NCI-H2196 treated with DMSO at 0.1 percent for 48 hours (cell line): ENCODE data around the gene BCL2L14.

Experiments used
- DNase-seq: peaks from one replicate; lab custom pipeline; 2025; ENCODE audit not compliant: unreplicated experiment; lab: John Stamatoyannopoulos, UW

BCL2L14 gene, protein sequence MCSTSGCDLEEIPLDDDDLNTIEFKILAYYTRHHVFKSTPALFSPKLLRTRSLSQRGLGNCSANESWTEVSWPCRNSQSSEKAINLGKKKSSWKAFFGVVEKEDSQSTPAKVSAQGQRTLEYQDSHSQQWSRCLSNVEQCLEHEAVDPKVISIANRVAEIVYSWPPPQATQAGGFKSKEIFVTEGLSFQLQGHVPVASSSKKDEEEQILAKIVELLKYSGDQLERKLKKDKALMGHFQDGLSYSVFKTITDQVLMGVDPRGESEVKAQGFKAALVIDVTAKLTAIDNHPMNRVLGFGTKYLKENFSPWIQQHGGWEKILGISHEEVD

DNA sequence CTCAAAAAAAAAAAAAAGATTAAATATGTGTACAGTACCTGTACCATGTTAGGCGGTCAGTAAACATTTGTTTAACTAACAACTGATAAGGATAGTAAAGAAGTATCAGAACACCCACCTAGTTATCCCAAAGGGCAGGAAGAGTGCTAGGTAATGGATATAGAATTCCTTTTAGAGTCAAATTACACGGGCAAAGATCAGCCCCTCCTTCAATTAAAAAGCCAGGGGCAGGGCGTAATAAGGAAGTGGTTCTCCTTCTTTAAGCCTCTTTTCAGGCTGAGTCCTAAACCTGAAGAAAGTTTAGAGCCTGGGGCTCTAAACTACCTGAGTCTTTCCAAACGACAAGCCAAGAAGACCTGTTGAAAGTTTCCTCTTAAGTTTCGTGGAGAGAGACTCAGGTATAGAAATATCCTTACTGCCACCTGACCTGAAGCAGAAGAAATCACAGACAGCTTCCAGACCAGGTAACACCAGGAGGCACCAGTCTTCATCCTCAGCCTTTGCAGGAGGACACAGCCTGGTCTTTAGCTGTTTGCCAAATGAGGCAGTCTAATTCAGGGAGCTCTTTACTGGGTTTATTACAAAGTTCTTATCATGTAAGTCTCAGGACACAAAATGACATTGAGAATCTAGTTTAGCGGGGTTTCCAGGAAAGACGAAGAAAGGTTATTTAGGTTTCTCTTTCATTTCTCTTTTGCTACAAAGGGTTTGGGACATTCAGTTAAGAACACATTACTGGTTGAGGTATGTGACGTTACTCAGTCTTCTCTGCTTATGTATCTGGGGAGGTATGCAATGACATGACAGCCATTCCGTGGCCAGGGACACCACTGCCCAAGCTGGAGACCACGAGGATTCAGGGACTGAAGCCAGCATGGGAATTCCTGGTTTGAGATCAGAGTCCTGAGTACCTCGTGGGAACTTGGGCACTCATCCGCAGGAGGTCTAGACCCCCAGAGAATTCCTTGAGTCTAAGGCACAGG lies at the start of gene BCL2L14:
Gene BCL2L14, plus strand, starts transcription at position 266 of the 983 bp plus-strand sequence. CDS start 8,367 bp downstream, outside the sequence.
- no peak for DNase-seq

DNA sequence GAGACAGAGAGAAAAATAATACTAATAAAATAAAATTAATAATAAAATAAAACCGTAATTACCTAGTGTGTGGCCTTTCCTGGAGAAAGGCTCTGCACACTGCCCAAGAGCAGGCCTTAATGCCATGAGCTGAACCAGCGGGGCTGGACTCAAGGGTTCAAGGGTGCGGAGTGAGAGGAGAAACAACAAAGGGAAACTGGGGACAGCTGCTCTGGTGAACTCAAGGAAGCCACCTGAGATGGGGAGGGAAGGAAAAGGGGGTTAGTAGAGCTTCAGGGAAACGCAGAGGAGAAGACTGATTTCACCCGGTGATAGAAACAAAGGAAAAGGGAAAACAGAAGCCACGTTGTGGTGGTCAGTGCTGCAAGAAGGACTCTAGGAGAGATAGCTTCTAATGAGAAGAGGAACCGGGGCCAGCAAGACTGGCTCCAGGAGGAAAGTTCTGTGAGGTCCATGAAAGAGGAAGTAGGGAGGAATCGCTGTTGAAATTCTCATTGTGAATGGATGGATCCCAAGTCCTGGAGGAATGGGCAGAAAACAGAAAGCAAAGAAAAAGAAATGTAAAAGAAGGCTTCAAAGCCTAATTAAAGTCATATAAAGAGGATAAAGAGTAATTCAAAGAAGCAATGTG lies 48.3 kb upstream of the BCL2L14 start:
- DNase-seq: no peak

DNA sequence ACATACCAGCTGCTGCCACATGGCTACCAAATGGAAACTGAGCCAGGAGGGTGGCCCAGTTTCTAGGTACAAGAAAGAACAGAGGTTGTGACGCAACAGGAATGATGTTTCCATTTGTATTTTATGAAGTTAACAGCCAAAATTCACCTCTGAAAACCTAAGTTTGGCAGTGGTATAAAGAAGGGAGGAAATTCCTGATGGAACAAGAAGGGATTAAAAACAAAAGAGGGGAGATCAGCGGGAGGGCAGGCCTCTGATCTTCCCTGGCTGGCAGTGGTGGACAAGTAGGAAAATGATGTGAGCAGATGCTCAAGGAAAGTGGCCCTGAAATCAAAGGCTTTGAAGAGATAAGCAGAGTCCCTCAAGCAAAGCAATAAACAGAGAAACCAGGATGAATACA lies 47.3 kb upstream of the BCL2L14 start:
- no peak for DNase-seq

DNA sequence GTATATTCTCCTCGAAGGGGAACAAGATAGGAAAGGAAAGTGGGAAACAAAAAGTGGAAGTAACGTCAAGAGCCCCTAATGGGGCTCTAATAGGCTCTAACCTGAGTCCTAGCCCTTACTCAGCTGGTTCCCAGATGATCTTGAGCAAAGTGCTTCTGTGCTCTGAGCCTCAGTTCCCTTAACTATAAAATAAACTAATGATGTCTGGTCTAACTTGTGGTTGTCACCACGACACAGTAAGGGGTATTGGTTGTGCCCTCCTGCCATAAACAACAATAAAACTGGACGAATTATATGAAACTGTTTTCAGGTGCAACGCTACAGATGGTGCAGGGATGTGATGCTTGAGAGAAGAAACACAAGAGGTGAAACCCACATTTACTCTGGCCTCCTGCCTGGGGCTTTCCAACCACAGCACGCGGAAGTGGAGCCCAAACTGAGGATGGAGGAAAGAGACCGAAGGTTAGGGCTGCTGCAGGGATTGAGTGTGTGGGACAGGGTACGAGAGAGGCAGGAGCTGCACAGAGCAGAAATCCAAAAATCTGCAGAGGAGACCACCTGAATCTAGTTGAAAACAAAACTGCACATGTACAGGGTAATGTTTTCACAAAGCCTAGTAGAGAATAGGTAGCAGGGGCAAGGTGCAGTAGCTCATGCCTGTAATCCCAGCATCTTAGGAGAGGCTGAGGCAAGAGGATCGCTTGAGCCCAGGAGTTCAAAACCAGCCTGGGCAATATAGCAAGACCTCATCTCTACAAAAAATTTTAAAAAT lies 45.6 kb upstream of the BCL2L14 start:
- no peak for DNase-seq

DNA sequence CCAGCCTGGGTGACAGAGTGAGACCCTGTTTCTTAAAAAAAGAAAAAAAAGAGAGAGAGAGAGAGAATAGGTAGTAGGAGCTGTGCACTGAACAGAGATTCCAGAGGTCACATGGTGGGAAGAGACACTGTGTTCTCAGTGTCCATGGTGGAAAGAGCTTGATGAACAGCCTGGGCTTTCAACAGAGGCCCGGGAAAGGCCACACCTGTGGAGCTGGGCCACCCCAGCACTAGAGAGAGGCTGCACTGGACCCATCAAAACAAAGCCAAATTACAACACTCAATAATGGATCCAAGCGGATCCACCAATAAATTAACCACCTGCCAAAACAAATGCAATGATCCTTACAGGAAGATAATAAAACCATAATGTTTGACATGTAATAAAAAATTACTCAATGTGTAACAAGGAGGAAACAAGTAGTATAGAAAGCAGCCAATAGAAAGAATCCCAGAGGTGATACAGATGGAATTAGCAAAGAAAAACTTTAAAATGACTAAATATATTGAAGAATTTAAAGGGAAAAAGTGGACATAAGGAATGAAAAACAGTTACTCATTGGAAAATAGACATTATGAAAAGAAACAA lies 44.8 kb upstream of the BCL2L14 start:
- DNase-seq: no peak

DNA sequence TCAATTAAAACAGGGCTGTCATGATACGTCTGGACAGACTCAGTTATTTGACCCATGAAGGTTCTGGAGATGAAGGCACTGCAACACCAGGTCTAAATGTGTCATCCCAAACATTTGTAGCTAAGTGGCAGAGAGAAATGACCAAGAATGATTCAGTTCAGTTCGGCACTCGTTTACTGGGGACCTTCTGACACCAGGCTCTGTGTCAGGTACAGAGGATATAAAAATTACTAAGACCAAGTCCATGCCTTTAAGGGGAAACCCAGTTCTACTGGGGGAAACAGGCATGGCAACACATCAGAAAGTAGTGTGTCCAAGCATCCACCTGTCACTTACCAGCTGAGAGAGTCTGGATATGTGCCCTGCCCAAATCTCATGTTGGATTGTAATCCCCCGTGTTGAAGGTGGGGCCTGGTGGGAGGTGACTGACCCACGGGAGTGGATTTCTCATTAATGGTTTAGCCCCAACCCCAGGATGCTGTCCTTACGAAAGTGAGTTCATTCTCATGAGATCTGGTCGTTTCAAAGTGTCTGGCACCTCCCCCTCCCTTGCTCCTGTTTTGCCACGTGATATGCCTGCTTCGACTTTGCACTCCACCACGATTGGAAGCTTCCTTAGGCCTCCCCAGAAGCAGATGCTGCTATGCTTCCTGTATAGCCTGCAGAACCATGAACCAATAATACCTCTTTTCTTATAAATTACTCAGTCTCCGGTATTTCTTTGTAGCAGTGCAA lies 41.9 kb upstream of the BCL2L14 start:
- no peak for DNase-seq

DNA sequence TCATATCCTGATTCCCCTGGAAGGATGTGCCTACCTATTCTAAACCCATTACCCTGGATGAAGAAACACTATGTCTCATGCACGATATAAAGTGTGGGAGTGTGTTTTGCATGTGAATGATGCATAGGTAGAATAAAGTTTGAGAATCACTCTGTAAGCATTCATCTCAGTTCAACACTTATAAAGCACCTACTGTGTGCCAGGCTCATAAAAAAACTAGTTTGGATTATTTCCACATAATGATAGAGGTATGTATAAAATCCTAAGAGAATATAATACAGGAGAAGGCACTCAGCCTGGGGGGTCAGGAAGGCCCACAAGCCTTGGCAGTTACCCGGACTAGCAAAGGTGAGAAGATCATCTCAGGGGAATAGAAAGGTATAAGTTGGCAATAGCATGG lies 41.1 kb upstream of the BCL2L14 start:
- DNase-seq: no peak

DNA sequence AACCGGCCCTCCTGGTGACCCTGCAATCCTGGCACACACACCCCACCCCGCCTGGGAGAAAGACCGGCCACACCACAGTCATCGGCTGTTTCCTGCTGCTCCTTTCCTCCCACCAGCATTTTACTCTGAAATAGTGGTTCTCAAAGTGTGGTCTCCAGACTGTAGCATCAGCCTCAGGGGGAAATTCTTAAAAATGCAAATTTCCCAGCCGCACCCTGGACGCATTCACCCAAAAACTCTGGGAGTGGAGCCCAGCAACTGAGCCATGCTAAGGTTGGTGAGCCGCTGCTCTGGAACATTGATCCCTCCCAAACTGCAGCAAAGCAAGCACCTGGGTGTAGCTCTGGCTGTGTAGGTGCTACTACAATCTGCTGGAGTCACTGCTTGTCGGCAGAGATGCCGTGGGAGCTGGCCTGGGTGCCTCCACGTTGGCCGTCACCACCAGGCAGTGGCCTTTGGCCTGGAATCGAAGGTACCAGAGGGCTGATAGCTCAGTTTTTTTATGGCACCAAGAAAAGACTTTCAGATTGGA lies 38.4 kb upstream of the BCL2L14 start:
- DNase-seq: no peak

DNA sequence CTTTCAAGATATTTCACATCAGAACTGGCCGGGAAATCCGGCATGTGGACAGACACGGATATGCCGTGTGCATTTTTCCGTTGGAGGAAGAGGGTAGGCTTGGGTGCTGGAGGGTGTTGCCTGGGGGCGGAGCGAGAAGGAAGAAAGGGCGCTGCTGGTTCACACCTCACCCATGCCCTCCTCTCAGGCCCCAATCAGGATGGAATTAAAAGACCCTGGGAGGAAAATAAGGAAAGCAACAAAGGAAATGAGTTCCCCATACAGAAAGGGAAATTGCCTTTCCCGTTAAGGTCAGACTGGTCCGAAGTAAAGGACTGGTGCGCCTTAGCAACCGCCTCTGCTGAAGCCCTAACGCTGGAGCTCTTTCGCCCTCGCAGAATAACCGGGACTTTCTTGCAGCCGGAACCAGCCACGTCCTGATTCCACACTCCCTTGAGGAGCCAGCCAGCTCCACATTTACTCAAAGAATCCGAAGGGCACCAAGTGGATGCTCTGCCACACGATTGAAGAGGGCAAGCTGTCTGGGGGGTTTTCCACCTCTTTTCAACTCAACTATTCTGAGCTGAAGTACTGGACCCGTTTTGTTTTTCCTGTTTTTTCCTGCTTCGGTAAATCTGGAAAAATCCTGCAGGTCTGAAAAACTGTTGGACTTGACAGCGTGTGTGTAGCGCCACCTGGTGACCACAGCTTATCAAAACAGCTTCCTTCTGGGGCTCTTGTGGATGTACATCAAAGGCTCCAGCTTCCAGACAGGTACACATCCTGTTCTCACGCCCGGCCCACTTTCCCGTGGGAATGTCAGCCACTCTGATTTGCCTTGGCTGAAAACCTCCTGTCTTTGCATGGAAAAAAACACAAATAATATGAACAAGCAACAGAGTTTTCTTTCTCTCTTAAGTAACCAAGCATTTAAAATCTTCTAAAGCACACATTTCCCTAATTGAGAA lies 37.6 kb upstream of the BCL2L14 start:
- DNase-seq: peak; percentile 77

DNA sequence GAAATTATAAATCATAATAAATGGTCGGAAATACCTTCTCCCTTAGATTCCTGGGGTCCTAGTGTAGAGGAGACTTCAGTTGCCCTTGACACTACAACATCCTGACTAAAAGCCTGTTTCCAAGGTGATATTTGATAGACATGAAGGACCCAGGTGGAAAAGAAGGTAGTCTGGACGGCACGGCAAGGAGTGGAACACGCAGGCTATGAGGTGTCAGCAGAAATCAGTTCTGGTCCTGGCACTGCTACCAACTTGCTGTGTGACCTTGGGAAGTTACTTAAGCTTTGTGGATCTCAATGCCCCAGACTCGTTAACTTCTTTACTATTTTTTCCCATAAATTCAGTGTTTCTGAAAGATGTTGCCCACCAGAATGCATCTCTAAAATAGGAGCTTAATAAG lies 36.9 kb upstream of the BCL2L14 start:
- no peak for DNase-seq

DNA sequence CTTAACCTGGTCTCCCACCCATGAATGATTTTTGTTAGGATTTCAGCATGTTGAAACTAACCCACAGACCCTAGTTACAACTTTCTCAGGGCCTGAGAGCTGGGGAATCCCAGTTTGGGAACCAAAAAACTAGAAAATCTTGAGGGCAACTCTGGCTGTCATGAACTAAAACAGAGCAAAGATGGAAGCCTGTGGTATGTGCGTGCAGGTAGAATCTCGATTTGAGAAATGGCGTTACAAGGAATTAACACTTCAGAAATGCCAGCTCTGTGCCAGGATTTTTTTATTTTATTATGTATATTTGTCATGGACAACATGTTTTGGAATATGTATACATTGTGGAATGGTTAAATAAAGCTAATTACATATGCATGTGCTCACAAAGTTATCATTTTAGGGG lies 36.4 kb upstream of the BCL2L14 start:
- DNase-seq: no peak

DNA sequence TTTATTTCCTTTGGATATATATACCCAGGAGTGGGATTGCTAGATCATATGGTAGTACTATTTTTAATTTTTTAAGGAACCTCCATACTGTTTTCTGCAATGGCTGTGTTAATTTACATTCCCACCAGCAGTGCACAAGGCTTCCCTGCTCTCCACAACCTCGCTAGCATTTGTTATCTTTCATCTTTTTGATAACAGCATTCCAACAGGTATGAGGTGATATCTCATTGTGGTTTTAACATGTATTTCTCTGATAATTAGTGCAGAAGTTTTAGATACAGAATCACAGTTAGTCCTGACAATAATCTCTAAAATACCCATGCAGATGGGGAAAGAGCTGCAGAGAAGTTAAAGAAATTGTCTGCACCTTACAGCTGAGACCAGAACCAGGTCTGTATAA lies 35.5 kb upstream of the BCL2L14 start:
- no peak for DNase-seq

DNA sequence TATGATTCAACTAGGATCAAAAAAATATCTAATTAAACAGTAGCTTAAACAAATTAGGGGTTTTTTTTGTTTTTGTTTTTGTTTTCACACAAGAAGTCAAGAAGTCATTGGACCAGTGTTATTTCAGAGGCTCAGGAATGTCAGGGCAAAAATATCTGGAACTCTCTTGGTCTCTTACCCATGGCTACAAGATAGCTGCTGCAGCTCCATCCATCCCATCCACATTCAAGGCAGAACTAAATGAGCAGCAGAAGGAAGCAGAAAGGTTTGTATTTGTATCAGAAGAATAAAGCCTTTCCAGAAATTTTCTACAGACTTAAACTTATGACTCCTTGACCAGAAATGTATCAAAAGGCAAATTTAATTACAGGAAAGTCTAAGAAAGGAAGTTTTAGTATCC lies 33.8 kb upstream of the BCL2L14 start:
- DNase-seq: no peak

DNA sequence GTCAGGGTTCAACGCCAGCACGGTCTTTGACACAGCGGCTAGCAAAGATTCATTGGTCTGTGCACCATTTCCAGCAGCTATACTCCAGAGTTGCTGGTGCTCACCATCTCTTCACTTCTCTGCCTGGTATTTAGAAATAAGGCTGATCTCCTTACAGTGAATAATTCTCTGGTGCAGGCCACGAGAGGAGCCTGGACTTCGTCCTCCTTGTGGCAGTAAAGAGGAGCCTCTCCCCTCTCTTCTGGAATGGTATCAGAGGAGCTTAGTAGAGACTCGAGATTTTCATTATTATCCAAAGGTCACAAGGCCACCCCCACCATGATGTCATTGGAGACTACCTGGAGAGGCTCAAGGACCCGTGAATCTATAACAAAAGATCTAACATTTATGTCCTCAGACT lies 30.8 kb upstream of the BCL2L14 start:
- no peak for DNase-seq

DNA sequence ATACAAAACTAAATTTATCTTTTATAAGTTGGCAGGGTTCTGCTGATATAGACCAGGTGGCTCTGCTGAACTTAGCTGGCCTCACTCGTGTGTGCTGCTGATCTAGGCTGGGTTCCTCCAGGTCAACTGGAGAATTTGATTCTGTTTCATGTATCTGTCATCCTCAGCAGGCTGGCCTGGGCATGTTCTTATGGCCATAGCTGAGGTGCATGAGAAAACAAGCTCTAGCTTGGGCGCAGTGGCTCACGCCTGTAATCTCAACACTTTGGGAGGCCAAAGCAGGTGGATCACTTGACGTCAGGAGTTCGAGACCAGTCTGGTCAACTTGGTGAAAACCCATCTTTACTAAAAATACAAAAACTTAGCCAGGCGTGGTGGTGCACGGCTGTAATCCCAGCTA lies 24.3 kb upstream of the BCL2L14 start:
- DNase-seq: no peak

DNA sequence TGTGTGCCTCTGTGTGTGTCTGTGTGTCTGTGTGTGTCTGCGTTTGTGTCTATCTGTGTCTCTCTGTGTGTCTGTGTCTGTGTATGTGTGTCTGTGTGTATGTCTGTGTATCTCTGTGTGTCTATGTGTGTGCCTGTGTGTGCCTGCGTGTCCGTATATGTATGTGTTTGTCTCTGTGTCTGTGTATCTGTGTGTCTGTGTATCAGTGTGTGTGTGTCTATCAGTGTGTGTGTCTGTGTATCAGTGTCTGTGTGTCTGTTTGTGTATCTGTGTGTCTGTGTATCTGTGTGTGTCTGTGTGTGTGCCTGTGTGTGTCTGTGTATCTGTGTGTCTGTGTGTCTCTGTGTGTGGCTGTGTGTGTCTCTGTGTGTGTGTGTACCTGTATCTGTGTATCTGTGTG lies 23.1 kb upstream of the BCL2L14 start:
- no peak for DNase-seq

DNA sequence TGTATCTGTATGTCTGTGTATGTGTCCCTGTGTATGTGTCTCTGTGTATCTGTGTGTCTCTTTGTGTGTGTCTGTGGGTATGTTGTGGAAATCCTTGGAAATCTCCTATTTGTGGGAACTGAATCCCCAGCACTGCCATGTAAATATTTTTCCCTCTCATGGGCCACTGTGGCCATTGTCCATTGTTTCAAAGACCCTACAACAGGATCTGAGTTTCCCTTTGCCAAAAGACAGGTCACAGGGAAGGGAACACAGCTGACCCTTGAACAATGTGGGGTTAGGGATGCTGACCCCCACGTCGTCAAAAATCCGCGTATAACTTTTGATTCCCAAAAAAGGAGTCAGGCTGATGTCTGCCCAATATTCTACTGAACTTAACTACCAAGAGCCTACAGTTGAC lies 22.5 kb upstream of the BCL2L14 start:
- no peak for DNase-seq

DNA sequence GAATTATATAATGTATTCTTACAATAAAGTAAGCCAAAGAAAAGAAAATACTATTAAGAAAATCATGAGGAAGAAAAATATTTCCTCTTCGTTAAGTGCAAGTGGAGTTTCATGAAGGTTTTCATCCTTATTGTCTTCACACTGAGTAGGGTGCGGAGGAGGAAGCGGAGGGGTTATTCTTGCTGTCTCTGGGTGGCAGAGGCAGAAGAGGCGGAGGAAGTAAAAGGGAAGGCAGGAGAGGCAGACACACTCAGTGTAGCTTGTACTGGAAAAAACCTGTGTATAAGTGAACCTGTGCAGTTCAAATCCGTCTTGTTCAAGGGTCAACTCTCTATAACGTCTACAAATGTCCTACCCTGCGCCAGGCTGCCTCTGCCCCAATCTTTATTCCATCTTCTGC lies 22.0 kb upstream of the BCL2L14 start:
- no peak for DNase-seq

DNA sequence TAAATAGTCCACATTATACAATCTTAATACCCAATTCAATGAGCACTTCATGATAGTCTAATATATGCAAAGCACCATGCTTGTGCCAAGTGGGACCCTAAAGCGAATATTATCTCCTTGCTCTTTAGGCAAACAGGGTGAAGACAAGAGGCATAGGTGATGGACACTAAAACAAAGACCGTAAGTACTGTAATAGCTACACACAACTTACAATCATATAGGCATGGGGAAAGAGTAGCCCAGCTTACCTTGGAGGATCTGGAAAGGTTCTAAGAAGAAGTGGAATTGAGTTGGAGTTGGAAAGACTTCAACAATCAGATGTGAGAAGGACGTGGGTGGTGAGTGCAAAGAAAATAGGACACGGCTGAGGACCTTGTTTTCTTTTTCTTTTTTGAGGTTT lies 19.1 kb upstream of the BCL2L14 start:
- DNase-seq: no peak
